Measurements from ENCODE around the gene PDGFB.

The PDGFB gene

GRCh38 chr22:39248254-39248653 lies 3.5 kb upstream of the PDGFB start:
- Histone ChIP-seq H3K36me3 (ENCODE audit: control insufficient read depth in 1 of 2, insufficient read depth in 2 of 2, low read depth in 1 of 2, low read length in 2 of 2) (peaks cover 0 to 3% of the 10 kb centered on the region in 2 experiments), H3K23ac (ENCODE audit: low read length in 2 of 2) (no peak overlapping the region), H2BK5ac (ENCODE audit: low read depth, low read length, poor library complexity, severe bottlenecking) (no peak overlapping the region), H2BK120ac (ENCODE audit: low read depth, low read length) (no peak overlapping the region), H3K9me3 (ENCODE audit: control insufficient read depth, low read length) (no peaks in the 10 kb centered on the region), H3K4ac (ENCODE audit: low read depth in 1 of 2, low read length in 2 of 2) (no peak overlapping the region), H2BK15ac (ENCODE audit: low read depth, poor library complexity, severe bottlenecking) (no peak overlapping the region), H3K4me2 (ENCODE audit: low read length, poor library complexity, severe bottlenecking) (no peak overlapping the region), H2AFZ (ENCODE audit: low read depth, low read length) (no peak overlapping the region), H4K91ac (ENCODE audit: low read length) (no peak overlapping the region), H3K14ac (ENCODE audit: low read length in 2 of 2) (no peak overlapping the region), H3K4me3 (ENCODE audit: insufficient read depth in 1 of 2, low read depth in 1 of 2, low read length in 2 of 2) (no peak overlapping the region), H3K4me1 (ENCODE audit: control insufficient read depth, insufficient read depth, low read depth, low read length) (peaks cover 21% of the 10 kb centered on the region), H3K9ac (ENCODE audit: low read length) (no peak overlapping the region), H4K8ac (ENCODE audit: low read length) (no peak overlapping the region), H2AK5ac (ENCODE audit: low read length, severe bottlenecking) (no peak overlapping the region), H2BK12ac (ENCODE audit: low read length in 2 of 2) (no peak overlapping the region), H3K27me3 (ENCODE audit: control insufficient read depth in 1 of 2, insufficient read depth in 1 of 2, low read length in 2 of 2) (peaks cover 0 to 68% of the 10 kb centered on the region in 2 experiments), H3K18ac (ENCODE audit: low read depth in 1 of 2, low read length in 2 of 2) (no peak overlapping the region), H3K27ac (ENCODE audit: low read length, poor library complexity, severe bottlenecking) (no peak overlapping the region), H3K79me1 (replicated peaks; ENCODE audit: low read length, poor library complexity, severe bottlenecking) (peaks cover 9% of the 10 kb centered on the region)
- WGBS: 83% methylated on average over 5 of the region's 5 CpGs
- DNase-seq: no peak

- Histone ChIP-seq H3K4me1 (ENCODE audit: control insufficient read depth, insufficient read depth, low read depth, low read length) (peaks cover 16% of the 10 kb centered on the region), H2AFZ (ENCODE audit: low read depth, low read length) (no peak overlapping the region), H3K4ac (ENCODE audit: low read depth in 1 of 2, low read length in 2 of 2) (no peak overlapping the region), H2BK120ac (ENCODE audit: low read depth, low read length) (no peak overlapping the region), H3K27me3 (ENCODE audit: control insufficient read depth in 1 of 2, insufficient read depth in 1 of 2, low read length in 2 of 2) (peaks cover 0 to 76% of the 10 kb centered on the region in 2 experiments), H3K9me3 (ENCODE audit: control insufficient read depth, low read length) (no peaks in the 10 kb centered on the region), H3K36me3 (ENCODE audit: control insufficient read depth in 1 of 2, insufficient read depth in 2 of 2, low read depth in 1 of 2, low read length in 2 of 2) (peaks cover 0 to 3% of the 10 kb centered on the region in 2 experiments), H4K8ac (ENCODE audit: low read length) (no peak overlapping the region), H4K91ac (ENCODE audit: low read length) (no peak overlapping the region), H3K27ac (ENCODE audit: low read length, poor library complexity, severe bottlenecking) (no peak overlapping the region), H3K4me3 (ENCODE audit: insufficient read depth in 1 of 2, low read depth in 1 of 2, low read length in 2 of 2) (no peak overlapping the region), H3K14ac (ENCODE audit: low read length in 2 of 2) (peak overlapping the region in 1 of 2 experiments; percentile 44), H2AK5ac (ENCODE audit: low read length, severe bottlenecking) (no peak overlapping the region), H3K4me2 (ENCODE audit: low read length, poor library complexity, severe bottlenecking) (no peak overlapping the region), H3K23ac (ENCODE audit: low read length in 2 of 2) (no peak overlapping the region), H3K18ac (ENCODE audit: low read depth in 1 of 2, low read length in 2 of 2) (no peak overlapping the region), H2BK5ac (ENCODE audit: low read depth, low read length, poor library complexity, severe bottlenecking) (no peak overlapping the region), H2BK15ac (ENCODE audit: low read depth, poor library complexity, severe bottlenecking) (no peak overlapping the region), H2BK12ac (ENCODE audit: low read length in 2 of 2) (no peak overlapping the region), H3K79me1 (replicated peaks; ENCODE audit: low read length, poor library complexity, severe bottlenecking) (peaks cover 9% of the 10 kb centered on the region), H3K9ac (ENCODE audit: low read length) (no peak overlapping the region)
- DNase-seq: no peak
- WGBS: 86% methylated on average over 7 of the region's 7 CpGs
Observed at GRCh38 chr22:39247361-39247760, 2.6 kb upstream of the PDGFB start.

GRCh38 chr22:39246690-39247332 lies 2.0 kb upstream of the PDGFB start:
- Histone ChIP-seq H3K23ac (ENCODE audit: low read length in 2 of 2) (no peak overlapping the region), H2AK5ac (ENCODE audit: low read length, severe bottlenecking) (no peak overlapping the region), H2BK15ac (ENCODE audit: low read depth, poor library complexity, severe bottlenecking) (no peak overlapping the region), H3K9ac (ENCODE audit: low read length) (no peak overlapping the region), H3K4ac (ENCODE audit: low read depth in 1 of 2, low read length in 2 of 2) (no peak overlapping the region), H2BK12ac (ENCODE audit: low read length in 2 of 2) (no peak overlapping the region), H3K9me3 (ENCODE audit: control insufficient read depth, low read length) (no peaks in the 10 kb centered on the region), H3K4me1 (ENCODE audit: control insufficient read depth, insufficient read depth, low read depth, low read length) (peaks cover 15% of the 10 kb centered on the region), H3K27me3 (ENCODE audit: control insufficient read depth in 1 of 2, insufficient read depth in 1 of 2, low read length in 2 of 2) (peaks cover 0 to 77% of the 10 kb centered on the region in 2 experiments), H2AFZ (ENCODE audit: low read depth, low read length) (no peak overlapping the region), H3K14ac (ENCODE audit: low read length in 2 of 2) (no peak overlapping the region), H2BK120ac (ENCODE audit: low read depth, low read length) (no peak overlapping the region), H3K4me2 (ENCODE audit: low read length, poor library complexity, severe bottlenecking) (no peak overlapping the region), H3K79me1 (replicated peaks; ENCODE audit: low read length, poor library complexity, severe bottlenecking) (peaks cover 9% of the 10 kb centered on the region), H2BK5ac (ENCODE audit: low read depth, low read length, poor library complexity, severe bottlenecking) (no peak overlapping the region), H4K8ac (ENCODE audit: low read length) (no peak overlapping the region), H4K91ac (ENCODE audit: low read length) (no peak overlapping the region), H3K36me3 (ENCODE audit: control insufficient read depth in 1 of 2, insufficient read depth in 2 of 2, low read depth in 1 of 2, low read length in 2 of 2) (peaks cover 0 to 8% of the 10 kb centered on the region in 2 experiments), H3K27ac (ENCODE audit: low read length, poor library complexity, severe bottlenecking) (no peak overlapping the region), H3K4me3 (ENCODE audit: insufficient read depth in 1 of 2, low read depth in 1 of 2, low read length in 2 of 2) (no peak overlapping the region), H3K18ac (ENCODE audit: low read depth in 1 of 2, low read length in 2 of 2) (no peak overlapping the region)
- 71% methylated on average over 8 of the region's 10 CpGs for WGBS
- DNase-seq: no peak

GRCh38 chr22:39246217-39246616 lies 1.4 kb upstream of the PDGFB start:
- Histone ChIP-seq H3K79me1 (replicated peaks; ENCODE audit: low read length, poor library complexity, severe bottlenecking) (peaks cover 9% of the 10 kb centered on the region), H3K4me2 (ENCODE audit: low read length, poor library complexity, severe bottlenecking) (no peak overlapping the region), H2BK120ac (ENCODE audit: low read depth, low read length) (no peak overlapping the region), H3K4ac (ENCODE audit: low read depth in 1 of 2, low read length in 2 of 2) (no peak overlapping the region), H4K91ac (ENCODE audit: low read length) (no peak overlapping the region), H4K8ac (ENCODE audit: low read length) (no peak overlapping the region), H3K4me3 (ENCODE audit: insufficient read depth in 1 of 2, low read depth in 1 of 2, low read length in 2 of 2) (no peak overlapping the region), H3K23ac (ENCODE audit: low read length in 2 of 2) (no peak overlapping the region), H3K9ac (ENCODE audit: low read length) (no peak overlapping the region), H3K9me3 (ENCODE audit: control insufficient read depth, low read length) (no peaks in the 10 kb centered on the region), H2AFZ (ENCODE audit: low read depth, low read length) (no peak overlapping the region), H3K27ac (ENCODE audit: low read length, poor library complexity, severe bottlenecking) (no peak overlapping the region), H3K27me3 (ENCODE audit: control insufficient read depth in 1 of 2, insufficient read depth in 1 of 2, low read length in 2 of 2) (peaks cover 0 to 77% of the 10 kb centered on the region in 2 experiments), H2AK5ac (ENCODE audit: low read length, severe bottlenecking) (no peak overlapping the region), H2BK15ac (ENCODE audit: low read depth, poor library complexity, severe bottlenecking) (no peak overlapping the region), H3K18ac (ENCODE audit: low read depth in 1 of 2, low read length in 2 of 2) (no peak overlapping the region), H3K36me3 (ENCODE audit: control insufficient read depth in 1 of 2, insufficient read depth in 2 of 2, low read depth in 1 of 2, low read length in 2 of 2) (peaks cover 0 to 11% of the 10 kb centered on the region in 2 experiments), H2BK5ac (ENCODE audit: low read depth, low read length, poor library complexity, severe bottlenecking) (no peak overlapping the region), H2BK12ac (ENCODE audit: low read length in 2 of 2) (no peak overlapping the region), H3K4me1 (ENCODE audit: control insufficient read depth, insufficient read depth, low read depth, low read length) (peaks cover 20% of the 10 kb centered on the region), H3K14ac (ENCODE audit: low read length in 2 of 2) (no peak overlapping the region)
- DNase-seq: no peak
- 85% methylated on average over 3 of the region's 3 CpGs for WGBS

All from mesenchymal stem cell (in vitro differentiated cells and primary cell).